Suprapubic skin (tissue), 4 donors: ENCODE data around the gene KRT36. TPM values are rescaled to one million over a fixed set of nuclear protein-coding genes. Genes with fewer than 3 reads are reported as not detected.

ENCODE experiments used
- DNase-seq, 2 donors: peaks; one replicate each; pipeline ENCODE4 v3.0.0-alpha.2; 2019; ENCODE audit warnings: low spot score in 2 of 2
- H3K27ac ChIP-seq: fragments of 200-600 bp; sonication (generic); one replicate; pipeline ENCODE4 v1.5.1; 2019
- H3K27me3 ChIP-seq: fragments of 200-600 bp; sonication (generic); one replicate; pipeline ENCODE4 v1.5.1; 2019
- H3K36me3 ChIP-seq: fragments of 200-600 bp; sonication (generic); one replicate; pipeline ENCODE4 v1.5.1; 2019
- H3K4me1 ChIP-seq: fragments of 200-600 bp; sonication (generic); one replicate; pipeline ENCODE4 v1.5.1; 2019
- H3K4me3 ChIP-seq: fragments of 200-600 bp; sonication (generic); one replicate; pipeline ENCODE4 v1.5.1; 2019; ENCODE audit warnings: mild to moderate bottlenecking
- H3K9me3 ChIP-seq: fragments of 200-600 bp; sonication (generic); one replicate; pipeline ENCODE4 v1.5.1; 2019
- CTCF ChIP-seq, 2 donors: fragments of 200-600 bp in 1 of 2; fragments of 450-650 bp in 1 of 2; sonication (generic) in 1 of 2; IDR thresholded peaks; one replicate each; pipeline ENCODE4 v1.5.1; 2016 to 2019; ENCODE audit warnings: antibody characterized with exemption in 2 of 2, mild to moderate bottlenecking in 1 of 2, moderate library complexity in 1 of 2
- EP300 ChIP-seq: sonication (generic); formaldehyde crosslinking; IDR thresholded peaks from one replicate; pipeline ENCODE4 v1.6.1; 2017; ENCODE audit warnings: antibody characterized with exemption
- POLR2A ChIP-seq, 2 donors: fragments of 450-650 bp; IDR thresholded peaks; one replicate each; pipeline ENCODE4 v1.6.1; 2017; ENCODE audit warnings: antibody characterized with exemption in 2 of 2, mild to moderate bottlenecking in 2 of 2, moderate library complexity in 2 of 2
- POLR2AphosphoS5 ChIP-seq, 3 donors: sonication (generic); formaldehyde crosslinking; IDR thresholded peaks; one replicate each; pipeline ENCODE4 v1.6.1; 2017; ENCODE audit warnings: antibody characterized with exemption in 3 of 3
- WGBS: methylation state at CpG from one replicate; pipeline ENCODE4 v1.1.5; 2018; 5-methylcytosine and 5-hydroxymethylcytosine counted together
- total RNA-seq, 4 donors: library from RNA; depleted of rRNA; stranded (reverse); fragments of >200 nt; gene quantifications; one replicate each; pipeline ENCODE4 v1.1.0, GENCODE V29; 2016

KRT36 gene
- total RNA-seq, 4 donors from 2014 or later = 0.79 to 3.9 (median 1.2) TPM; not detected in 1

- no peak for TF ChIP-seq CTCF (IDR thresholded peaks at IDR 0.05)
- TF ChIP-seq POLR2AphosphoS5 (IDR thresholded peaks at IDR 0.05) = no peak
- TF ChIP-seq EP300 = no peak
- TF ChIP-seq POLR2A (IDR thresholded peaks at IDR 0.05) = no peak
- no peaks in the 10 kb centered on the region for H3K9me3 ChIP-seq
- no peak for DNase-seq
- no peak overlapping the region for H3K4me3 ChIP-seq
- no peaks in the 10 kb centered on the region for H3K4me1 ChIP-seq
- H3K36me3 ChIP-seq = no peaks in the 10 kb centered on the region
- WGBS = 87% methylated on average over 7 of the region's 7 CpGs
- H3K27ac ChIP-seq = no peak overlapping the region
- H3K27me3 ChIP-seq = peaks cover 5% of the 10 kb centered on the region
These were observed 52.5 kb downstream of the KRT36 start for GRCh38 chr17:41437254-41437653.

Other genes starting within 250 kb of the KRT36 start
- 100 to 1,000 TPM in 1 of 4 donors, 10 to 100 TPM in 2, not detected in 1; 18.8 to 103 (median 50.1) TPM for gene KRTAP9-4, start 240.2 kb downstream of the KRT36 start, total RNA-seq
- 10 to 100 TPM in 3 of 4 donors, not detected in 1; 14.3 to 53.1 (median 23.9) TPM for gene KRTAP9-9, start 234.5 kb downstream of the KRT36 start, total RNA-seq
- 1 to 10 TPM in 1 of 4 donors, under 1 TPM in 1, not detected in 2; 0.52 to 7.1 TPM for gene KRTAP9-6, start 224.5 kb downstream of the KRT36 start, total RNA-seq
- 10 to 100 TPM in 1 of 4 donors, 1 to 10 TPM in 1, not detected in 2; 10.0 to 20.3 TPM for gene KRTAP9-7, start 214.2 kb downstream of the KRT36 start, total RNA-seq
- gene KRTAP29-1, start 187.1 kb downstream of the KRT36 start, total RNA-seq = 1 to 10 TPM in 2 of 4 donors, under 1 TPM in 1, not detected in 1; 0.85 to 3.4 (median 2.2) TPM
- 10 to 100 TPM in 1 of 4 donors, 1 to 10 TPM in 2, not detected in 1; 2.2 to 22.0 (median 4.0) TPM for gene KRTAP16-1, start 180.6 kb downstream of the KRT36 start, total RNA-seq
- gene KRTAP17-1, start 174.2 kb downstream of the KRT36 start, total RNA-seq = 10 to 100 TPM in 2 of 4 donors, 1 to 10 TPM in 1, not detected in 1; 8.0 to 81.5 (median 24.2) TPM
- 100 to 1,000 TPM in 1 of 4 donors, 10 to 100 TPM in 1, 1 to 10 TPM in 2; 1.2 to 144 (median 8.3) TPM for gene KRT33A, start 139.1 kb downstream of the KRT36 start, total RNA-seq
- 100 to 1,000 TPM in 1 of 4 donors, 10 to 100 TPM in 2, not detected in 1; 10.7 to 194 (median 27.9) TPM for gene KRT33B, start 120.1 kb downstream of the KRT36 start, total RNA-seq
- gene KRT34, start 107.6 kb downstream of the KRT36 start, total RNA-seq = 100 to 1,000 TPM in 1 of 4 donors, 10 to 100 TPM in 2, under 1 TPM in 1; 0.56 to 117 (median 22.2) TPM
- gene KRT31, start 92.3 kb downstream of the KRT36 start, total RNA-seq = 100 to 1,000 TPM in 1 of 4 donors, 10 to 100 TPM in 3; 38.5 to 618 (median 84.8) TPM
- 1 to 10 TPM in 1 of 4 donors, under 1 TPM in 1, not detected in 2; 0.53 to 7.1 TPM for gene KRT37, start 65.3 kb downstream of the KRT36 start, total RNA-seq
- 10 to 100 TPM in 1 of 4 donors, 1 to 10 TPM in 2, not detected in 1; 1.6 to 21.6 (median 3.9) TPM for gene KRT38, start 48.9 kb downstream of the KRT36 start, total RNA-seq
- 10 to 100 TPM in 3 of 4 donors, under 1 TPM in 1; 0.40 to 71.2 (median 14.8) TPM for gene KRT32, start 22.5 kb downstream of the KRT36 start, total RNA-seq
- 100 to 1,000 TPM in 1 of 4 donors, 10 to 100 TPM in 2, 1 to 10 TPM in 1; 2.5 to 156 (median 38.8) TPM for gene KRT35, start 8.8 kb downstream of the KRT36 start, total RNA-seq
- under 1 TPM in 1 of 4 donors, not detected in 3; 0.51 TPM for gene KRT13, start 15.7 kb upstream of the KRT36 start, total RNA-seq
- 1,000 to 10,000 TPM in 3 of 4 donors, 100 to 1,000 TPM in 1; 690 to 2,507 (median 1,431) TPM for gene KRT15, start 29.0 kb upstream of the KRT36 start, total RNA-seq
- 100 to 1,000 TPM; 180 to 307 (median 215) TPM for gene KRT19, start 38.4 kb upstream of the KRT36 start, total RNA-seq
- 1 to 10 TPM in 1 of 4 donors, under 1 TPM in 3; 0.68 to 1.6 (median 0.82) TPM for gene KRT9, start 82.1 kb upstream of the KRT36 start, total RNA-seq
- gene KRT14, start 97.0 kb upstream of the KRT36 start, total RNA-seq = over 10,000 TPM in 2 of 4 donors, 1,000 to 10,000 TPM in 2; 7,400 to 12,534 (median 10,685) TPM
- 100 to 1,000 TPM in 3 of 4 donors, 10 to 100 TPM in 1; 65.7 to 772 (median 341) TPM for gene KRT16, start 122.9 kb upstream of the KRT36 start, total RNA-seq
- gene KRT17, start 134.7 kb upstream of the KRT36 start, total RNA-seq = 1,000 to 10,000 TPM in 2 of 4 donors, 100 to 1,000 TPM in 2; 434 to 2,751 (median 1,314) TPM
- gene EIF1, start 199.0 kb upstream of the KRT36 start, total RNA-seq = 100 to 1,000 TPM; 238 to 471 (median 430) TPM
- gene GAST, start 222.4 kb upstream of the KRT36 start, total RNA-seq = not detected
- 1 to 10 TPM; 1.0 to 9.3 (median 1.2) TPM for gene HAP1, start 244.7 kb upstream of the KRT36 start, total RNA-seq